ENCODE data around the gene FN3K.

The FN3K gene

GRCh38 chr17:82734987-82735866, at the start of gene FN3K:
FN3K (plus strand) TSS chr17:82735615; CDS start chr17:82735637, 22 bp downstream.
- DNase-seq (ENCODE audit: low read depth in 2 of 2) = no peak

- no peak for DNase-seq (ENCODE audit: low read depth in 2 of 2)
Measured at GRCh38 chr17:82686366-82687324, 48.8 kb upstream of the FN3K start.

GRCh38 chr17:82687375-82687861, 48.0 kb upstream of the FN3K start:
- DNase-seq (ENCODE audit: low read depth in 2 of 2) = no peak

GRCh38 chr17:82687871-82688270, 47.5 kb upstream of the FN3K start:
- no peak for DNase-seq (ENCODE audit: low read depth in 2 of 2)

- DNase-seq (ENCODE audit: low read depth in 2 of 2) = no peak
Measured at GRCh38 chr17:82689077-82689476, 46.3 kb upstream of the FN3K start.

GRCh38 chr17:82690786-82691489, 44.5 kb upstream of the FN3K start:
- DNase-seq (ENCODE audit: low read depth in 2 of 2) = no peak

- DNase-seq (ENCODE audit: low read depth in 2 of 2) = no peak
Measured at GRCh38 chr17:82691714-82692113, 43.7 kb upstream of the FN3K start.

- DNase-seq (ENCODE audit: low read depth in 2 of 2) = no peak
Measured at GRCh38 chr17:82692268-82692667, 43.1 kb upstream of the FN3K start.

- no peak for DNase-seq (ENCODE audit: low read depth in 2 of 2)
Measured at GRCh38 chr17:82693168-82693867, 42.1 kb upstream of the FN3K start.

- no peak for DNase-seq (ENCODE audit: low read depth in 2 of 2)
Measured at GRCh38 chr17:82694647-82695046, 40.8 kb upstream of the FN3K start.

- no peak for DNase-seq (ENCODE audit: low read depth in 2 of 2)
Measured at GRCh38 chr17:82696259-82696658, 39.2 kb upstream of the FN3K start.

GRCh38 chr17:82696916-82697807, 38.3 kb upstream of the FN3K start:
- no peak for DNase-seq (ENCODE audit: low read depth in 2 of 2)

- DNase-seq (ENCODE audit: low read depth in 2 of 2) = no peak
Measured at GRCh38 chr17:82697808-82698064, 37.7 kb upstream of the FN3K start.

- DNase-seq (ENCODE audit: low read depth in 2 of 2) = peak; percentile 97 to 98
Measured at GRCh38 chr17:82698065-82698973, 37.1 kb upstream of the FN3K start, which contains the start of gene RAB40B. RAB40B (minus strand) TSS chr17:82698698; CDS start chr17:82698596, 102 bp downstream.

- DNase-seq (ENCODE audit: low read depth in 2 of 2) = no peak
Measured at GRCh38 chr17:82698974-82699442, 36.4 kb upstream of the FN3K start.

- no peak for DNase-seq (ENCODE audit: low read depth in 2 of 2)
Measured at GRCh38 chr17:82699551-82699950, 35.9 kb upstream of the FN3K start.

- DNase-seq (ENCODE audit: low read depth in 2 of 2) = no peak
Measured at GRCh38 chr17:82702231-82702927, 33.0 kb upstream of the FN3K start.

- DNase-seq (ENCODE audit: low read depth in 2 of 2) = no peak
Measured at GRCh38 chr17:82703036-82703745, 32.2 kb upstream of the FN3K start.

All from stimulated activated CD8-positive, alpha-beta memory T cell treated with anti-CD3 and anti-CD28 coated beads, Interleukin-2, amount 100 ng/mL, for 1 hour (primary cell).